IMR-90 (cell line): ENCODE results near the gene ZNF507. TPM values are rescaled to one million over a fixed set of nuclear protein-coding genes. Genes with fewer than 3 reads are reported as not detected.

ENCODE experiments used
- ATAC-seq: fragments of 200-7000 bp; cut with Tn5 transposase; 2 replicates; pipeline ENCODE4 v1.9.1; 2020; ENCODE audit warnings: low read depth, mild to moderate bottlenecking, moderate library complexity
- BruUV-seq: library from RNA; stranded (reverse); fragments of 400-500 nt; replicated peaks from 2 replicates; lab custom pipeline; 2021; lab: Mats Ljungman, UMichigan
- CTCF ChIA-PET: fragments of 300-600 bp; formaldehyde crosslinking; extraction: SDS; loops from one replicate; lab custom pipeline; 2021; ENCODE audit warnings: antibody characterized with exemption; lab: Yijun Ruan, JAX
- POLR2A ChIA-PET: fragments of 300-600 bp; sonication (Branson Sonifier 250); formaldehyde crosslinking; loops from one replicate; lab custom pipeline; 2022; ENCODE audit warnings: antibody characterized with exemption; ENCODE audit not compliant: unreplicated experiment; lab: Charles Lee
- DNase-seq: peaks from one replicate; pipeline ENCODE4 v3.0.0; 2013
- H2AFZ ChIP-seq: replicated peaks from 2 replicates; pipeline ENCODE3; 2013; ENCODE audit warnings: low read length, mild to moderate bottlenecking; ENCODE audit not compliant: poor library complexity
- H2AK5ac ChIP-seq: 2 replicates; pipeline ENCODE4 v1.6.1; 2013; ENCODE audit warnings: low read depth, low read length, inconsistent platforms
- H2AK9ac ChIP-seq: replicated peaks from 2 replicates; pipeline ENCODE3; 2013; ENCODE audit warnings: mild to moderate bottlenecking, low read depth, low read length, moderate library complexity; ENCODE audit not compliant: poor library complexity
- H2BK120ac ChIP-seq: 2 replicates; pipeline ENCODE4 v1.6.1; 2013; ENCODE audit warnings: low read depth, low read length, inconsistent platforms
- H2BK15ac ChIP-seq: 3 replicates; pipeline ENCODE4 v1.6.1; 2013; ENCODE audit warnings: low read depth, low read length, inconsistent platforms
- H2BK20ac ChIP-seq: 2 replicates; pipeline ENCODE4 v1.6.1; 2013; ENCODE audit warnings: low read depth, mild to moderate bottlenecking, inconsistent platforms, low read length, moderate library complexity
- H2BK5ac ChIP-seq: 2 replicates; pipeline ENCODE4 v1.6.1; 2013; ENCODE audit warnings: mild to moderate bottlenecking, low read depth, low read length, inconsistent platforms; ENCODE audit not compliant: poor library complexity, severe bottlenecking
- H3K14ac ChIP-seq: replicated peaks from 2 replicates; pipeline ENCODE4 v1.6.1; 2013; ENCODE audit warnings: low read depth, low read length, inconsistent platforms
- H3K18ac ChIP-seq: 2 replicates; pipeline ENCODE4 v1.6.1; 2013; ENCODE audit warnings: low read depth, low read length, control low read depth
- H3K23ac ChIP-seq: 2 replicates; pipeline ENCODE4 v1.6.1; 2013; ENCODE audit warnings: low read depth, low read length, inconsistent platforms
- H3K27ac ChIP-seq: 2 replicates; pipeline ENCODE4 v1.5.1; 2013; ENCODE audit warnings: mild to moderate bottlenecking, control low read depth, low read length; ENCODE audit not compliant: insufficient read depth
- H3K27me3 ChIP-seq: 2 replicates; pipeline ENCODE4 v1.6.1; 2013; ENCODE audit warnings: low read length; ENCODE audit not compliant: control insufficient read depth, insufficient read depth
- H3K36me3 ChIP-seq: 2 replicates; pipeline ENCODE4 v1.6.1; 2013; ENCODE audit warnings: low read length, mixed read lengths; ENCODE audit not compliant: control insufficient read depth, insufficient read depth
- H3K4ac ChIP-seq: 2 replicates; pipeline ENCODE4 v1.6.1; 2013; ENCODE audit warnings: low read depth, low read length, inconsistent platforms
- H3K4me1 ChIP-seq: 2 replicates; pipeline ENCODE4 v1.6.1; 2013; ENCODE audit warnings: low read length, mixed read lengths; ENCODE audit not compliant: control insufficient read depth, insufficient read depth
- H3K4me2 ChIP-seq: 2 replicates; pipeline ENCODE4 v1.6.1; 2013; ENCODE audit warnings: low read depth, mild to moderate bottlenecking, control low read depth, low read length, moderate library complexity
- H3K4me3 ChIP-seq: 2 replicates; pipeline ENCODE4 v1.5.1; 2013; ENCODE audit warnings: low read depth, mild to moderate bottlenecking, control low read depth, low read length, moderate library complexity; ENCODE audit not compliant: insufficient read depth
- H3K56ac ChIP-seq: 2 replicates; pipeline ENCODE4 v1.6.1; 2013; ENCODE audit warnings: low read length, inconsistent platforms; ENCODE audit not compliant: insufficient read depth; ENCODE audit errors: extremely low read depth
- H3K79me1 ChIP-seq, 2 experiments: 2 replicates each; pipeline ENCODE4 v1.6.1; 2013; ENCODE audit warnings: low read length in 2 of 2, inconsistent platforms in 1 of 2, low read depth in 1 of 2
- H3K9ac ChIP-seq: 2 replicates; pipeline ENCODE4 v1.6.1; 2013; ENCODE audit warnings: low read depth, low read length, control low read depth
- H3K9me1 ChIP-seq: 2 replicates; pipeline ENCODE4 v1.6.1; 2013; ENCODE audit warnings: low read length, inconsistent platforms; ENCODE audit not compliant: insufficient read depth
- H3K9me3 ChIP-seq: 2 replicates; pipeline ENCODE4 v1.6.1; 2013; ENCODE audit warnings: low read length; ENCODE audit not compliant: control insufficient read depth, insufficient read depth
- H4K20me1 ChIP-seq: 2 replicates; pipeline ENCODE4 v1.6.1; 2013; ENCODE audit warnings: low read length, inconsistent platforms; ENCODE audit not compliant: insufficient read depth
- H4K5ac ChIP-seq: 2 replicates; pipeline ENCODE4 v1.6.1; 2013; ENCODE audit warnings: mild to moderate bottlenecking, low read depth, low read length, control low read depth
- H4K8ac ChIP-seq, 2 experiments: 2 replicates each; pipeline ENCODE4 v1.6.1; 2013; ENCODE audit warnings: low read depth in 2 of 2, low read length in 2 of 2, control low read depth in 1 of 2, inconsistent platforms in 1 of 2
- H4K91ac ChIP-seq: 2 replicates; pipeline ENCODE4 v1.6.1; 2013; ENCODE audit warnings: low read depth, low read length, inconsistent platforms; ENCODE audit not compliant: insufficient read depth
- BHLHE40 ChIP-seq: fragments of 150-350 bp; IDR thresholded peaks from 2 replicates; pipeline ENCODE4 v1.6.1; 2016; ENCODE audit warnings: mild to moderate bottlenecking, low read depth, low read length
- CEBPB ChIP-seq: IDR thresholded peaks from 2 replicates; pipeline ENCODE4 v1.6.1; 2012; ENCODE audit warnings: low read depth, low read length, improper control_type of control experiment
- CHD1 ChIP-seq: IDR thresholded peaks from 2 replicates; pipeline ENCODE4 v1.6.1; 2012; ENCODE audit warnings: low read depth, low read length, improper control_type of control experiment
- ELK1 ChIP-seq: fragments of 150-350 bp; IDR thresholded peaks from 2 replicates; pipeline ENCODE4 v1.6.1; 2016; ENCODE audit warnings: low read depth, mild to moderate bottlenecking, low read length, moderate library complexity, borderline replicate concordance
- FOS ChIP-seq: fragments of 150-350 bp; IDR thresholded peaks from 2 replicates; pipeline ENCODE4 v1.6.1; 2016; ENCODE audit warnings: low read depth, low read length
- MAFK ChIP-seq: IDR thresholded peaks from 2 replicates; pipeline ENCODE4 v1.6.1; 2012; ENCODE audit warnings: low read depth, low read length, improper control_type of control experiment
- MAZ ChIP-seq: IDR thresholded peaks from 2 replicates; pipeline ENCODE4 v1.6.1; 2012; ENCODE audit warnings: low read depth, mild to moderate bottlenecking, low read length, improper control_type of control experiment, moderate library complexity, borderline replicate concordance
- MXI1 ChIP-seq: IDR thresholded peaks from 2 replicates; pipeline ENCODE4 v1.6.1; 2012; ENCODE audit warnings: low read depth, mild to moderate bottlenecking, low read length, moderate library complexity, borderline replicate concordance
- NFE2L2 ChIP-seq: fragments of 150-350 bp; IDR thresholded peaks from 2 replicates; pipeline ENCODE4 v1.6.1; 2016; ENCODE audit warnings: low read depth, mild to moderate bottlenecking, low read length
- POLR2A ChIP-seq: IDR thresholded peaks from 2 replicates; pipeline ENCODE4 v1.6.1; 2012; ENCODE audit warnings: mild to moderate bottlenecking, low read depth, low read length
- RAD21 ChIP-seq: IDR thresholded peaks from 2 replicates; pipeline ENCODE4 v1.6.1; 2012; ENCODE audit warnings: low read length, improper control_type of control experiment
- RCOR1 ChIP-seq: IDR thresholded peaks from 2 replicates; pipeline ENCODE4 v1.6.1; 2012; ENCODE audit warnings: mild to moderate bottlenecking, low read length, improper control_type of control experiment; ENCODE audit not compliant: insufficient replicate concordance
- SMC3 ChIP-seq: fragments of 150-350 bp; IDR thresholded peaks from 2 replicates; pipeline ENCODE4 v1.6.1; 2016; ENCODE audit warnings: low read depth, mild to moderate bottlenecking, antibody characterized with exemption, low read length, moderate library complexity
- USF2 ChIP-seq: fragments of 150-350 bp; IDR thresholded peaks from 2 replicates; pipeline ENCODE4 v1.6.1; 2017; ENCODE audit warnings: mild to moderate bottlenecking, antibody characterized with exemption, low read length, low read depth
- WGBS, 2 experiments: methylation state at CpG; one replicate each; pipeline versions ENCODE4 v1.1.5 to v1.1.7; 2013; ENCODE audit warnings: missing lambda C conversion rate in 2 of 2; ENCODE audit not compliant: insufficient read length in 1 of 2; ENCODE audit errors: extremely low coverage in 2 of 2; 5-methylcytosine and 5-hydroxymethylcytosine counted together
- dilution Hi-C: fragments of 300-500 bp; cut with HindIII; formaldehyde crosslinking; loops from one replicate; pipeline ENCODE4 v1.14.3; 2018; ENCODE audit warnings: low sequenced_read_pairs; ENCODE audit not compliant: unreplicated experiment
- in situ Hi-C: fragments of 300-500 bp; cut with MboI; formaldehyde crosslinking; loops from 3 replicates; pipeline ENCODE4 v1.14.3; 2019; ENCODE audit warnings: low sequenced_read_pairs, inconsistent platforms, mixed read lengths
- intact Hi-C: fragments of 100-400 bp; cut with micrococcal nuclease; formaldehyde crosslinking; loops from 2 replicates; pipeline ENCODE4 v1.10.0; 2022
- polyA plus RNA-seq, 3 experiments: library from polyadenylated mRNA; depleted of rRNA; stranded (reverse); fragments of >200 nt; gene quantifications; 2 replicates each; pipeline ENCODE4 v1.2.3, GENCODE V29; 2012; ENCODE audit warnings: low replicate concordance in 1 of 3
- total RNA-seq: library from RNA; depleted of rRNA; stranded (reverse); fragments of >200 nt; gene quantifications from 2 replicates; pipeline ENCODE4 v1.2.3, GENCODE V29; 2012

The ZNF507 gene
- total and polyA plus RNA-seq, 2 of the 4 experiments (the other 2 are of a cell fraction): 9.6 to 19.9 TPM

GRCh38 chr19:32367948-32368536 lies 22.6 kb downstream of the ZNF507 start (continued):
- no peak for TF ChIP-seq MAZ

GRCh38 chr19:32368787-32369186 lies 23.4 kb downstream of the ZNF507 start:
- no peak overlapping the region for H4K8ac ChIP-seq
- H3K14ac ChIP-seq: no peak overlapping the region
- no peak overlapping the region for H3K18ac ChIP-seq
- no TSS peak for BruUV-seq
- in situ Hi-C loops: loop anchor here (25.0 kb wide), 1 partner anchor 1031 kb away; the partner anchor contains the start of gene TSHZ3
- no peak overlapping the region for H2BK120ac ChIP-seq
- WGBS, 2 experiments: no CpG with 5 or more reads among the region's 2 CpGs
- no peak overlapping the region for H2AFZ ChIP-seq
- CTCF ChIA-PET: interaction anchor here (1.3 kb wide), 1 partner anchor 11 kb away, joined by 3 read pairs; no protein-coding TSS in a partner anchor
- peaks cover 3% of the 10 kb centered on the region; the same call in 1 of the 2 replicates for H3K9me3 ChIP-seq
- ATAC-seq (no peak), DNase-seq (no peak)
- no peak overlapping the region for H3K27ac ChIP-seq
- no peak overlapping the region for H3K23ac ChIP-seq
- no peak overlapping the region for H2AK5ac ChIP-seq
- dilution Hi-C loops: no loop called here
- POLR2A ChIA-PET: interaction anchor here (0.7 kb wide), 1 partner anchor 11 kb away, joined by 3 read pairs; no protein-coding TSS in a partner anchor
- H2AK9ac ChIP-seq: no peak overlapping the region
- no peak overlapping the region for H2BK20ac ChIP-seq
- intact Hi-C loops: no loop called here
- no peak overlapping the region for H3K4ac ChIP-seq
- no peak overlapping the region for H2BK15ac ChIP-seq
- H3K56ac ChIP-seq: no peak overlapping the region
- H3K36me3 ChIP-seq: peaks cover 18% of the 10 kb centered on the region
- no peak overlapping the region for H3K9ac ChIP-seq
- no peak overlapping the region for H4K5ac ChIP-seq
- peaks cover 20% of the 10 kb centered on the region for H4K20me1 ChIP-seq
- H3K9me1 ChIP-seq: peaks cover 14% of the 10 kb centered on the region; the same call in 1 of the 2 replicates
- no peak overlapping the region for H3K4me2 ChIP-seq
- peaks cover 27 to 59% of the 10 kb centered on the region in 2 experiments for H3K79me1 ChIP-seq
- no peak overlapping the region for H2BK5ac ChIP-seq
- H3K27me3 ChIP-seq: no peaks in the 10 kb centered on the region
- H4K91ac ChIP-seq: no peak overlapping the region
- peaks cover 10% of the 10 kb centered on the region for H3K4me1 ChIP-seq
- H3K4me3 ChIP-seq: no peak overlapping the region
- TF ChIP-seq CEBPB (no peak), MAFK (no peak), MAZ (no peak), POLR2A (no peak), USF2 (no peak), NFE2L2 (no peak), RCOR1 (no peak), CHD1 (no peak), RAD21 (no peak), ELK1 (no peak), FOS (no peak), SMC3 (no peak), MXI1 (no peak), BHLHE40 (no peak)
